GOT3 (cell line): ENCODE data around the gene IL11RA.

Experiments used
- DNase-seq: peaks from one replicate; lab custom pipeline; 2025; ENCODE audit warnings: mixed read lengths; lab: John Stamatoyannopoulos, UW

Gene IL11RA

GRCh38 chr9:34654323-34655051 is 2.5 kb downstream of the IL11RA start:
- DNase-seq, result no peak

DNA sequence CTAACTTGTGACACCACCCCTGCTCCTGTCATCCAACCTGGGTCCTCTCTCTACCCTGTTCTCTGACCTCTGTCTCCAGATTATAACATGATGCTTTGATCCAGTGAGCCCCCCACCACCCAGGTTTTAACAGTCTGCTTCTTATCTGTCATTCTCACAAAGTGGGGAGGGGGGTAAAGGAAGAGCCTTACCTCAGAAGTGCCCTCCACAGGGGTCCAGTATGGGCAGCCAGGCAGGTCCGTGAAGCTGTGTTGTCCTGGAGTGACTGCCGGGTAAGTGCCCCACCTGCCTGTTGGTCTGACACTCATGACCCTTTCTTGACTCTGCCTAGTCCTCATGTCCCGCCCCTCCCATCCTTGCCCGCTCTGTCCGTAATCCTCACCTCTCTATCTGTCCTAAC is 3.4 kb downstream of the IL11RA start:
- DNase-seq, result no peak

DNA sequence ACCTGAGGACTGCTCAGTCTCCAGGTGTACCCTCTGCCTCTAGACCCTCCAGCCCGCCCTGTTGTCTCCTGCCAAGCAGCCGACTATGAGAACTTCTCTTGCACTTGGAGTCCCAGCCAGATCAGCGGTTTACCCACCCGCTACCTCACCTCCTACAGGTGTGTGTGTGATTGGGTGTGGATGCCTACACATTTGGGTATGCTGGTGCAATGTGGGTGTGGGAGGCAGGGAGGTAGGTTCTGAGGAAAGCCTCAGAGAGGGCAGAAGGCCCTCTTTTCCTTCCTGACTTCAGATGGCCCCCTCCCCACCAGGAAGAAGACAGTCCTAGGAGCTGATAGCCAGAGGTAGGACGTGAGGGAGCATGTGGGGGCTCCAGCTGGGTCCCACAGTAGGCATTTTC is 5.0 kb downstream of the IL11RA start:
- no peak for DNase-seq

- DNase-seq, result no peak
Measured at GRCh38 chr9:34658461-34658860, 6.5 kb downstream of the IL11RA start.

DNA sequence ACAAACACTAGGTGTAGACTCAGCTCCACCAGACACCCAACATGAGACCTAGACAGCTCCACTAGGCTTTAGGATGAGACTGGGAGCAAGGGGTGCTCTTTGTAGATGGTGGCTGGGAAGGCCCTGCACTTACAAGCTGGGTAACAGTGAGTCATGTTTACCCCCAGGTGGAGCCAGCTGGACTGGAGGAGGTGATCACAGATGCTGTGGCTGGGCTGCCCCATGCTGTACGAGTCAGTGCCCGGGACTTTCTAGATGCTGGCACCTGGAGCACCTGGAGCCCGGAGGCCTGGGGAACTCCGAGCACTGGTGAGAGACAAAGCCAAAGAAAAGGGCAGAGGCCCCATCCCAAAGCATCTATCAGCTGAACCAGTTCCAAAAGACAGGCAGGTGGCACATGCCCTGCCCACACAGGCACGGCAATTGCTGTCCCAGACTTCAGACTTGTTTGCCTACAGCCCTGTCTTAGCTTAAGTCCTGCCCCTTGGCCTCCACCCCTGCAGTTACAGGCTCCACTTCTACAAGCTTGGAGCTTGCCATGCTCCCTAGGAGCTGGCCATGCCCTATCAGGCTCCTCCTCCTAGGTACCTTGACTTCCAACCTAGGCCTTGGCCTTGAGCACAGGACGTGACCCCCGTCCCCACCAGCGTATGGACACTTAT is 7.7 kb downstream of the IL11RA start:
- no peak for DNase-seq

DNA sequence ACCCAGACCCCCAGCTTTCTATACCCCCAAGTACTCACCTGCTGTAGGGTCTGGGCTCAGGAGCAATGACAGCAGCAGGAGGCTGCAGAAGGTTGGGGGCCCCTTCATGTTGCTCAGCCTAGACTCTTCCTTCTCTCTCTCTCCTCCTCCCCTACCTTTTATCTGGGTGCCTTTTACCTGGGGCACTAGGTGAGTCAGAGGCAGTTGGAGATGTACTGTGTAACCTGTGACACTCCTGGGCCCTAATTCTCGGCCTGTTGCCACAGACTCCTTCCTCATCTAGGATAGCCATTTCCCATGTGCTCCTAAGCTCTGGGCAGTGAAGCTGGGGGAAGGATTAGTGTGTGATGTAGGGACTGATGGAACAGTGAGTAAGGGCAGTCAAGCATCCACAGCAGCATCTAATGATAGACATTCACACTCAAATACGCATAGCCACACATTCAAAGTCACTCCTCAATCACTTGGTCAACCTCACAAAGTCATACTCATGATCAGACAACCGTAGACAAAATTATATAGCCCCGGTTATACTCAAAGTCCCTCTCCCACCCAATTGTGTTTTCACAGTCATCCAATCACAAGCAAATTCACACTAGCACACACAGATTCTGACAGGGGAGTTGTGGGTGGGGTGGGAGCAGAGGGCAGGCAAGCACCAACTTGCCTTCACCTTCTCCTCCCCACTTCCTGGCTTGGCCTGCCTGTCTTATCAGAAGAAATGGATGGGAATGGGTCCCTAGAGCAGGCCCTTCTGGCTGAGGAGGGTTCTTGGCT is 10.7 kb downstream of the IL11RA start, which contains the start of gene CCL27:
Gene CCL27, minus strand, starts transcription at position 132 of the 777 bp plus-strand sequence. Its CDS starts 24 bp downstream, at position 108.
- no peak for DNase-seq

- no peak for DNase-seq
Measured at GRCh38 chr9:34663303-34663605, 11.3 kb downstream of the IL11RA start.

DNA sequence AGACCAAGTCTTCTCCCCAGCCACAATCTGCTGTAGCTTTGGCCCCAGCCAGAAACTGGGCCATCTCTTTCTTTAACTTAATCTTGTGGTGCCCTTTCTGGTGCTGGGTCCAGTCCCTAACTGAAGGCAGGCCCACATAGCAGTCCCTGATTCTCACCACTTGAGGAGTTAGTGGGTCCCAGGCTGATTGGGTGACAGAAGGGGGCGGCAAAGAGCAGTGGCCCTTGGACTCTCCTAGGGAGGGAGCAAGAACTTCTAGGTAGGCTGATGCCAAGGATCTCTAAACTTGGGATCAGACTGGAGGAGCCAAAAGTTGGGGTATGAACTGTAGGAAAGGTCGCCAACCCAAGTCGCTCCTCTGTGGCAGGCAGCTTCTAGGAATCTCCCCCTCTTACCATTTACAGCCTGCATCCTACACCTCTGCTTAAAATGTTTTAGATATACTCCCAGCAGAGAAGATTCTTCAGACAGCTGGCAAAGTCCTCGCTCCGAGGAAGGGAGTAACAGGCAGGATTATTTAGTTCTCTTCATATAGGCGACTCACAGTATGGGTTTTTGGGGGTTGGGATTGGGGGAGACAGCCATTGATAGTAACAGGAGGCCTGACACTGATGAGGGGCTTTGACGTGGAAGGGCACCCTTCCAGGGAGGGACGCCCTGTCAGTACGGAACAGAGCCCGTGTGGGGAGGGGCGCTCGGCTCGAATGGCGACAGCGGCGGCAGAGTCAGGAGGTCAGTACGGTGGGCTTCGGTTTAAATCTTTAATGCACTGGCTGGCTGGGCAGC is 12.5 kb downstream of the IL11RA start:
- no peak for DNase-seq

- DNase-seq, result no peak
Measured at GRCh38 chr9:34665067-34665380, 13.0 kb downstream of the IL11RA start.

- DNase-seq, result peak; percentile 41
Measured at GRCh38 chr9:34665381-34666250, 13.6 kb downstream of the IL11RA start.

DNA sequence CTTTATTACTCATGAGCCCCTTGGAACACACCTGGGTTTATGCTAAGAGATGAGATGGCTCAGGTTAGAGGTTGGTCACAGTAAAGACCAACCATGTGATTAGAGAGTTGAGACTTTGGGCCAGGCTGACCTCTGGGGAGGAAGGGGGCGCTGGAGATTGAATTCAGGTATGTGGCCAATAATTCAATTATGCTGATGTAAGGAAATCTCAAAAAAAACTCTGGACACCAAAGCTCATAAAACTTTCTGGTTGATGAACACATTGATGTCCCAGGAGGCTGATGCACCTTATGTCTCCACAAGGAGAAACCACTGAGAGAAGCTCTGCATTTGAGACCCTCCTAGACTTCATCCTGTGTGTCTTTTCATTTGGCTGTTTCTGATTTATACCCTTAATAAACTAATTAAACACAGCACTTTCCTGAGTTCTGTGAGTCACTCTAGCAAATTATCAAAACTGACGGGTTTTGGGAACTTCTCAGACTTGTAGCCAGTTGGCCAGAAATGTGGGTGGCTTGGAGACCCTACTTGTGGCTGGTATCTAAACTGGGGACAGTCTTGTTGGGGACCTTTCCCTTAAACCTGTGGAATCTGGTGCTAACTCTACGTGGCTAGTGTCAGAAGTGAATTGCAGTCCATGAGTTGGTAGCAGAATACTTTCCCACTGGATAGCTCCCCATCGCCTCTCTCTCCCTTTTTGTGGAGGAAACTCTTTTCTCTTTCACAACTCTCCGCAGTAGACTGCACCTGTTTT is 18.0 kb downstream of the IL11RA start:
- no peak for DNase-seq

DNA sequence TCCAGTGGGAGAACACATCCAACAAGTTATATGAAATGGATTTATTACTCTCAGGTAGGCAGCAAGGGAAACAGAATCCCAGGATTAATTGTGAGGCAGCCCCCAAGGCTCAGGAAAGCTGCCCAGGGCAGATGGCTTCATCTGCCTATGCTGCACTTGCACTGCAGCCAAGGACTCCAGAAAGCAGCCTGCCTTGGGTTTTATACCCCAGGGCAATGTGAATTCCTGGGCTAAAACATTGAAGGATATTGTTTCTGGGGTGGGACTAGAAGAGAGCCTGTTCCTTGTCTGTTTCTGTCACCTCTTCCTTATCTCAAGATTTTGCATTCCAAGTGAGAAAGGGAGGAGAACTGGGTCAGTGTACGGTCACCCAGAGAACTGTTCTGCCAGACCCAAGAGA is 19.3 kb downstream of the IL11RA start:
- DNase-seq, result no peak

GRCh38 chr9:34674440-34674839 is 22.5 kb downstream of the IL11RA start:
- no peak for DNase-seq

DNA sequence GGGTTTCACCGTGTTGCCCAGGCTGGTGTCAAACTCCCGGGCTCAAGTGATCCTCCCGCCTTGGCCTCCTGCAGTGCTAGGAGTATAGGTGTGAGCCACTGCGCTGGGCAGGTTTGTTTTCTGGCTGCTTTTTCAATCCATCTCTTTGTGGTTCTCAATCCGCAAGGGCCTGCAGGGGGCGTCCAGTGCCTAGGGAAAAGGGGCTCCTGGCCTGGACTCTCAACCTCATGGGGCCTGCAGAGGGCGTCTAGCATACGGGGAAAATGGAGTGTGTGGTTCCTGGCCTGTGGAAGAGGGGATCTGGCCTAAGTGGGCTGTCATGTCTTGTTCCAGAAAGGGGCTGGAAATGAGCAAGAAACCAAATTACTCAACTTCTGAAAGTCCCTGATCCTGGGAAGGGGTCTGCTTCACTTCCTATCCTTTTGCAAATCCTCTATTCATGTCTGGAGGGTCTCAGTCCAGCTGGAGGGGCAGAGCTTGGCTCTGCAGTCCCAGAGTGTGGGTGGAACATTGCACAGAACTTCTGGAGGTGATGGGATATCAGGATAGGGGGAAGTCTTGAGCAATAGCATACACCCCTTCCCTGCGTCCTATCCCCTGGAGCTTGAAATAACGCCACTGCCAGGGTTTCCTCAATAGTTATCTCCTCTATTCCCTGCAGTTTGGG is 23.2 kb downstream of the IL11RA start:
- DNase-seq, result no peak

- DNase-seq, result no peak
Measured at GRCh38 chr9:34675869-34676268, 23.9 kb downstream of the IL11RA start.

DNA sequence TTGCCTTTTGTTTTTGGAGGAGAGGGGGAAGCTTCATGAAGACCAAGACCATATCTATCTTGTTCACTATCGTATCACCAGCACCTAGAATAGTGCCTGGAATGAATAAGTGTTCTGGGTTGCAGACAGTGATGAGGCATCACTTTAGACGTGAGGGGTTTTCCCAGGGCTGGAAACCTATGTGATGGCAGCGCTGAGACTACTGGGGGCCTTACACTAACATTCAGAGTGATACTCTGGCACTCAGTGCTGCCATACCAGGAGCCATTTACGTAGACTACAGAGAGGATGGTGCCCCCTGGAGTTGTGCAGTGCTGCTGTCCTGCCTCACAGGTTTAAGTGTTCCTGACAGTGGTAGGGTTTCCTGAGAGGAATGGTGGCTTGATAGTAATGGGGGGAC is 32.2 kb downstream of the IL11RA start:
- DNase-seq, result no peak

- no peak for DNase-seq
Measured at GRCh38 chr9:34684816-34685215, 32.8 kb downstream of the IL11RA start.

DNA sequence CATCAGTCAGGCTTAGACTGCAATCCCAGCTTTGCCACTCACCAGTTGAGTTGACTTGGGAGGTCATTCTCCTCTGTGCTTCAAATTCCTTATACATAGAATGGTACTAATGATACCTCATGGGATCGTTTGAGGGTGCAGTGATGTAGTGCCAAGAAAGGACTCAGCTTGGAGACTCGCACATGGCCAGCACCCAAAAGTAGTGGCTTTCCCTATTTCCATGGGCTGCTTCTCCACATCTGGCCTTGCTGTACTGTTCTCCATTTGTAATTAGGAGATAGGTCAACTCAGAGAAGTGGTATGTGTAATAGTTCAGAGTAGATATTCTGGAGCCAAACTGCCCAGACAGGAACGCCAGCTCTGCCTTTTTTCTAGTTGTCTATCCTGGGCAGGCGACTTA is 33.6 kb downstream of the IL11RA start:
- DNase-seq, result no peak

- DNase-seq, result no peak
Measured at GRCh38 chr9:34686231-34686630, 34.2 kb downstream of the IL11RA start.

- DNase-seq, result no peak
Measured at GRCh38 chr9:34686732-34687131, 34.7 kb downstream of the IL11RA start.
